Measurements from ENCODE around the gene PLXNA3.
"Not testable (repeated sequence)": the region's sequence is repeated elsewhere in the genome, so short reads cannot be mapped to it uniquely, and the experiment has no call there.

PLXNA3 gene

GRCh38 chrX:154481911-154482601 is 24.0 kb downstream of the PLXNA3 start:
- peak in 1 of 2 experiments; percentile 22 for DNase-seq

- no peak for DNase-seq
These were observed 24.7 kb downstream of the PLXNA3 start for GRCh38 chrX:154482786-154483185.

- DNase-seq: no peak
These were observed 25.2 kb downstream of the PLXNA3 start for GRCh38 chrX:154483325-154483724.

- no peak for DNase-seq
These were observed 26.4 kb downstream of the PLXNA3 start for GRCh38 chrX:154484255-154485149.

GRCh38 chrX:154485150-154486051 is 27.3 kb downstream of the PLXNA3 start:
- no peak for DNase-seq

- DNase-seq: no peak
These were observed 27.9 kb downstream of the PLXNA3 start for GRCh38 chrX:154486052-154486395.

GRCh38 chrX:154486396-154487207 is 28.5 kb downstream of the PLXNA3 start, which contains the start of gene UBL4A:
UBL4A (minus strand) TSS chrX:154486615; CDS start chrX:154486584, 31 bp downstream.
- DNase-seq: peak in 1 of 2 experiments; percentile 47

GRCh38 chrX:154487518-154488290 is 29.6 kb downstream of the PLXNA3 start:
- no peak for DNase-seq

- no peak for DNase-seq
These were observed 30.4 kb downstream of the PLXNA3 start for GRCh38 chrX:154488336-154489075.

- DNase-seq: no peak
These were observed 31.1 kb downstream of the PLXNA3 start for GRCh38 chrX:154489182-154489581.

GRCh38 chrX:154490021-154490413 is 31.9 kb downstream of the PLXNA3 start:
- DNase-seq: no peak

GRCh38 chrX:154490414-154491083 is 32.5 kb downstream of the PLXNA3 start, which contains the start of gene SLC10A3:
SLC10A3 (minus strand) TSS chrX:154490629; CDS start chrX:154488940, 1,689 bp downstream.
- peak; percentile 85 to 97 for DNase-seq

GRCh38 chrX:154494715-154495114 is 36.6 kb downstream of the PLXNA3 start:
- DNase-seq: no peak

- no peak for DNase-seq
These were observed 37.4 kb downstream of the PLXNA3 start for GRCh38 chrX:154495472-154495922.

- not testable (repeated sequence) for DNase-seq
These were observed 38.6 kb downstream of the PLXNA3 start for GRCh38 chrX:154496591-154497137.

GRCh38 chrX:154501423-154501822 is 43.3 kb downstream of the PLXNA3 start:
- not testable (repeated sequence) for DNase-seq

GRCh38 chrX:154502098-154502497 is 44.0 kb downstream of the PLXNA3 start:
- DNase-seq: no peak

GRCh38 chrX:154502989-154503388 is 44.9 kb downstream of the PLXNA3 start:
- DNase-seq: no peak

GRCh38 chrX:154505734-154506133 is 47.7 kb downstream of the PLXNA3 start:
- no peak for DNase-seq

All from NCI-H187 (cell line).